PFSK-1 (cell line): ENCODE measurements around the gene LCN12.

ENCODE experiments used
- FOXP2 ChIP-seq: optimal IDR thresholded peaks from 2 replicates; pipeline ENCODE3; 2011; ENCODE audit warnings: borderline replicate concordance, control low read depth, inconsistent platforms; ENCODE audit not compliant: insufficient read depth; ENCODE audit errors: extremely low read length, extremely low read depth
- POLR2AphosphoS5 ChIP-seq: IDR thresholded peaks from 2 replicates; pipeline ENCODE4 v1.6.1; 2012; ENCODE audit warnings: low read depth, mild to moderate bottlenecking, control low read depth, low read length, moderate library complexity
- REST ChIP-seq, 2 experiments: IDR thresholded peaks; 2 replicates each; pipeline versions ENCODE4 v1.6.1 to v1.8.0; 2011 to 2012; ENCODE audit warnings: low read depth in 2 of 2, low read length in 2 of 2, control low read depth in 1 of 2, inconsistent platforms in 1 of 2, mild to moderate bottlenecking in 1 of 2, moderate library complexity in 1 of 2; ENCODE audit not compliant: insufficient read depth in 1 of 2
- SIN3A ChIP-seq: IDR thresholded peaks from 2 replicates; pipeline ENCODE4 v1.6.1; 2012; ENCODE audit warnings: mild to moderate bottlenecking, low read length, moderate library complexity, borderline replicate concordance; ENCODE audit not compliant: insufficient read depth
- TAF1 ChIP-seq: IDR thresholded peaks from 2 replicates; pipeline ENCODE4 v1.6.1; 2012; ENCODE audit warnings: low read length, control low read depth, borderline replicate concordance; ENCODE audit not compliant: insufficient read depth

LCN12 gene

GRCh38 chr9:136916330-136917184, 35.5 kb upstream of the LCN12 start:
- TF ChIP-seq TAF1 (no peak), POLR2AphosphoS5 (no peak), REST (IDR thresholded peaks at IDR 0.05; ENCODE audit: insufficient read depth in 1 of 2, low read depth in 2 of 2, low read length in 2 of 2) (no peak), SIN3A (no peak), FOXP2 (no peak)

GRCh38 chr9:136917902-136918301, 34.2 kb upstream of the LCN12 start:
- TF ChIP-seq SIN3A: no peak
- TF ChIP-seq POLR2AphosphoS5: no peak
- TF ChIP-seq REST (IDR thresholded peaks at IDR 0.05; ENCODE audit: insufficient read depth in 1 of 2, low read depth in 2 of 2, low read length in 2 of 2): no peak
- TF ChIP-seq TAF1: no peak
- TF ChIP-seq FOXP2: no peak

GRCh38 chr9:136920069-136920468, 32.0 kb upstream of the LCN12 start:
- TF ChIP-seq SIN3A: no peak
- no peak for TF ChIP-seq FOXP2
- TF ChIP-seq REST (IDR thresholded peaks at IDR 0.05; ENCODE audit: insufficient read depth in 1 of 2, low read depth in 2 of 2, low read length in 2 of 2): no peak
- no peak for TF ChIP-seq TAF1

DNA sequence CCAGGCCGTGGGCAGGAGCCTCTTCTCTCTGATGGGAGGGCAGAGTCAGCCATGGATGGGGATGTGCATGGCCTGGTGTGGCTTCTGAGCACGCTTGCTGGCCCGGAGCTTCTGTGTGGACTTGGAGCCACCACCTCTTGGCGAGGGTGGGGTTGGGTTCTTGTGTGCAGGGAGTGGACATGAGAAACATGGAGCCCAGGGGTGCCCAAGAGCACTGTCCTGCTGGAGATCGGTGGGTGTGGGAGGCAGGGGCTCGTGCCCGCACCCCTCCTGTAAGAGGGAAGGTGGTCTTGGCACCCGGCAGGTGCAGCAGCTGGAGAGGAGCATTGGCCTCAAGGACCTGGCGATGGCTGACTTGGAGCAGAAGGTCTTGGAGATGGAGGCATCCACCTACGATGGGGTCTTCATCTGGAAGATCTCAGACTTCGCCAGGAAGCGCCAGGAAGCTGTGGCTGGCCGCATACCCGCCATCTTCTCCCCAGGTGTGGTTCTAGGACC, 31.3 kb upstream of the LCN12 start:
- TF ChIP-seq FOXP2 (no peak), REST (IDR thresholded peaks at IDR 0.05; ENCODE audit: insufficient read depth in 1 of 2, low read depth in 2 of 2, low read length in 2 of 2) (no peak), SIN3A (no peak), TAF1 (no peak), POLR2AphosphoS5 (no peak)
